Epithelial cell of proximal tubule (primary cell): Measurements from ENCODE around the gene DXO. TPM values are rescaled to one million over a fixed set of nuclear protein-coding genes. Genes with fewer than 3 reads are reported as not detected.
A peak's percentile ranks its signal among the peaks of the same experiment; 100 is the strongest.

Source experiments
- DNase-seq: peaks from one replicate; pipeline ENCODE4 v3.0.0-alpha.2; 2011; ENCODE audit warnings: low read depth
- H3K4me3 ChIP-seq: 2 replicates; pipeline ENCODE4 v1.5.1; 2011; ENCODE audit warnings: low read depth, mild to moderate bottlenecking, low read length
- total RNA-seq: library from RNA; depleted of rRNA; stranded (reverse); fragments of >200 nt; gene quantifications from 2 replicates; pipeline ENCODE4 v1.2.3, GENCODE V29; 2015
- TF ChIP-seq, protein P1 (sequence below): conservative IDR thresholded peaks from 2 replicates; pipeline ENCODE4 v1.5.1; 2012; ENCODE audit warnings: low read depth, mild to moderate bottlenecking, low read length

The DXO gene
- total RNA-seq, 1 donor from 2014 or later: 20.0 TPM

DNA sequence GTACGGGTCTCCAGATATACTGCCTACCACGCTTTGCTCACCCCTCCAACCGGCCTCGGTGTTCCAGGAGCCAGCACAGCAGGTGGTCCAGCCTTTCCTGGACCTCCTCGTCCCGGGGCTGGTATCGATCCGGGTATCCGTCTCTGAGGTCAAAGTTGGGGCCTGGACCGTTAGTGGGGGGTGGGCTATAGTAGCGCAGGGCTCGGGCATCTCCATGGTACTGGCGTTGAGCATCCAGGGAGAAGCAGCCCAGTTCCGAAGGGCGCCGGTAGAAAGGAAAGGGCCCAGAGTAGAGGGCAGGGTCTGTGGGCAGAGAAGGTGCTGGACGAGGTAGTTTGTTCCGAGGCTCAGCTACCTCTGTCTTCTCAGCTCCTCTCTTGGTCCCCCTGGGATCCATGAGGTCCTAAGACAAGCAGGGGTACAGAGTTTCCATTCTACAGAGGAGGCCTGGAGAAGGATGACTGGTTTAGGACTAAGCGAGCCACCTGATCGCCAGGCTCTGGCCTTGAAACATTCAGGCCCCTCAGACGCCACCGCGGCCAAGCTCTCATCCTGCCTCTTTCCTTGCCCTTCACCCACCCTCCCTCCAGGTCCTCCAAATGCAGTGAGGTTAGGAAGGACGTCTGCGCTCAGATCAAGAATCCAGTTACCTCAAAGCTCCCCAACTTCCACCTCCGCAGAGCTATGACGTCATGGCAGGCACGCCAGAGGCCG lies 502 bp downstream of the DXO start:
- peak overlapping the region; percentile 90 for H3K4me3 ChIP-seq
- TF ChIP-seq, protein P1, sequence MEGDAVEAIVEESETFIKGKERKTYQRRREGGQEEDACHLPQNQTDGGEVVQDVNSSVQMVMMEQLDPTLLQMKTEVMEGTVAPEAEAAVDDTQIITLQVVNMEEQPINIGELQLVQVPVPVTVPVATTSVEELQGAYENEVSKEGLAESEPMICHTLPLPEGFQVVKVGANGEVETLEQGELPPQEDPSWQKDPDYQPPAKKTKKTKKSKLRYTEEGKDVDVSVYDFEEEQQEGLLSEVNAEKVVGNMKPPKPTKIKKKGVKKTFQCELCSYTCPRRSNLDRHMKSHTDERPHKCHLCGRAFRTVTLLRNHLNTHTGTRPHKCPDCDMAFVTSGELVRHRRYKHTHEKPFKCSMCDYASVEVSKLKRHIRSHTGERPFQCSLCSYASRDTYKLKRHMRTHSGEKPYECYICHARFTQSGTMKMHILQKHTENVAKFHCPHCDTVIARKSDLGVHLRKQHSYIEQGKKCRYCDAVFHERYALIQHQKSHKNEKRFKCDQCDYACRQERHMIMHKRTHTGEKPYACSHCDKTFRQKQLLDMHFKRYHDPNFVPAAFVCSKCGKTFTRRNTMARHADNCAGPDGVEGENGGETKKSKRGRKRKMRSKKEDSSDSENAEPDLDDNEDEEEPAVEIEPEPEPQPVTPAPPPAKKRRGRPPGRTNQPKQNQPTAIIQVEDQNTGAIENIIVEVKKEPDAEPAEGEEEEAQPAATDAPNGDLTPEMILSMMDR: no peak
- DNase-seq: no peak

DNA sequence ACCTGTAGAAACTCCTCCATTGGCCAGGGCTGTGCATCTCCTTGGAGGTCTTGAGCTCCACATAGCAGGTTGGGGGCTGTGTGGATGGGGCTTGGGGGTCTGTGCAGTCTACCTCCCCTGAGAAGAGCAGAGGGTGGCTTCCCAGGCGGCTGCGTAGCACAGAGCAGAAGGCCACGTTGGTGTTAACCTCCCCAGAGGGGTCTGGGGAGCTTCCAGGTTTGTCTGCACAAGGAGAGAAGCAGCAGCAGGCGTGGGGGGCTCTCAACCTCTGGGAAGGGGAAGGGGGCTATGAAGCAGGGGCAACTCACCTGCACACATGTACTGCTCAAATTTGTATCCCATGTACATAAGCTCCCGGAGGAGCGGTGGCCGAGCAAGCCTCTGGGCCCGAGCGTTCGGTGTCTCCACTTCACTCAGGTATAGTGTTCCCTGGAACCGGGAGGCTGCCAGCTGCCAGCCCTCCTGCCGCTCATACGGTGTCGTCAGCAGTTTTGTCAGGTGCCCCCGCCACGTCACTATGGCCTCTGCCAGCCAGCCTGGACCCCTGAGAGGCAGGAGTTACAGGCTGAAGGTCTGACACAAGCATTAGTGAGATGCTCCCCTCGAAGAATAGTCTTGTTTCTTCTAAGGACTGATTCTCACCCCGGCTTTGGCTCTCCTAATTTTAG lies 1.2 kb downstream of the DXO start:
- peak overlapping the region; percentile 90 for H3K4me3 ChIP-seq
- no peak for DNase-seq
- TF ChIP-seq, protein P1: no peak

DNA sequence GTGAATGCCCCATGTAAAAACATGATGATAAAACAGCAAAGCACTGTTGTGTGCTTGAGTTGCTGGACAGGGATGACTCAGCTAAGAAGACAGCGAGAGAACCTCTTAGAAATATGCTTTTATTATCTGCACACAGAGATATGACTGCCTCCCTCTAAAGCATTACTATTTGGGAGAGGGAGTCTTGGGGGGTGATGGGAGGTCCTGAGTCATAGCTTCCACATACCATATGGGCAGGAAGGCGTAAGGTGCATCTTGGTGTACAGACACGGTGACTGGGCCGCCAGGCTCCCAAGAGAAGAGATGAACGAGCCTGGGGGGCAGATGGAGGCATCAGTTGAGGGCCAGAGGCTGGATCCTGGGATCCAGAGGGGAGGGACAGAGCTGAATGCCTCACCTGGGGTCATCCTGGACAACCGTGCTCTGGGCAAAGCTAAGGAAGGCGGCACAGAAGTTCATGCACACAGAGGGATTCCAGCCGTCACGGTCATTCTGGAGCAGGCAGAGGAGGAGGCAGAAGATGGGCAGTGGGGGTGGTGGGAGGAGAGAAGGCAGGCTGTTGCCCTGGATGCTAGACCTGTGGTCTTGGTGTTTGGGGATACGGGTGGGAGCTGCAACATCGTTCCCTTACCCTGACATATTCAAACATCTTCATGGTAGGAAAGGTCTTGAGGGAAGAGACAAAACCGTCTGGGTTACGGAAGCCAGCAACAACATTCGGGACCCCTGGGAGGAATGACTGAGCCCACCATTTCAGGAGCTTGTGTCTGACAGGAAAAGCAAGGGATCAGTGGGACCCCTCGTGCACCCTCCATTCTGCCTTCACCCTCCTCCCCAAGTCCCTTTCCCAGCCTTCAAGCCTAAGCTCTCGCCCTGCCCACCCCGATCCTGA lies 2.0 kb downstream of the DXO start:
- DNase-seq: no peak
- H3K4me3 ChIP-seq: peak overlapping the region; percentile 90
- TF ChIP-seq, protein P1: no peak

DNA sequence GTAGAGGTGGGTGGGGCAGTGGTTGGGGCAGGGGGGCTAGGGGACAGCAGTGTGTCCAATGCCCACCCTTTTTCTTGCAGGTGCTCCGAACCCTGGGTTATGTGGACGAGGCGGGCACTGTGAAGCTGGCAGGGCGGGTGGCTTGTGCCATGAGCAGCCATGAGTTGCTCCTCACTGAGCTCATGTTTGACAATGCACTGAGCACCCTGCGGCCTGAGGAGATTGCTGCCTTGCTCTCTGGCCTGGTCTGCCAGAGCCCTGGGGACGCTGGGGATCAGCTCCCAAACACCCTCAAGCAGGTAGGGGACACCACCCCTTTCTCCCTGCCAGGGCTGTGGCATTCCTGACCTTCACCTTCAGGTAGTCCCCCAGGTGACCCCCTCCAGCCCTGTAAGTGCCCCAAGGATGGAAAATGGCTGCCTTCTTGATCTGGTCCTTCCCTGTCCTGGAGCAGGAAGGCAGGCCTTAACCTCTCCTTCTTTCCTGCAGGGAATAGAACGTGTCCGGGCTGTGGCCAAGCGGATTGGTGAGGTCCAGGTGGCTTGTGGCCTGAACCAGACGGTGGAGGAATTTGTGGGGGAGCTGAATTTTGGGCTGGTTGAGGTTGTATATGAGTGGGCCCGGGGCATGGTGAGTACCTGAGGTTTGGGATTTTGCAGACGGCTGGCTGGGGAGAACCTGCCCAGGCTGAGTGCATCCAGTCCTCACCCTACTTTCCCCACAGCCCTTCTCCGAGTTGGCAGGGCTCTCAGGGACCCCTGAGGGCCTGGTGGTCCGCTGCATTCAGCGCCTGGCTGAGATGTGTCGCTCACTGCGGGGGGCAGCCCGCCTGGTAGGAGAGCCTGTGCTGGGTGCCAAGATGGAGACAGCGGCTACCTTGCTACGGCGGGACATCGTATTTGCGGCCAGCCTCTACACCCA lies 2.9 kb downstream of the DXO start:
- DNase-seq: no peak
- TF ChIP-seq, protein P1: no peak
- H3K4me3 ChIP-seq: no peak overlapping the region

DNA sequence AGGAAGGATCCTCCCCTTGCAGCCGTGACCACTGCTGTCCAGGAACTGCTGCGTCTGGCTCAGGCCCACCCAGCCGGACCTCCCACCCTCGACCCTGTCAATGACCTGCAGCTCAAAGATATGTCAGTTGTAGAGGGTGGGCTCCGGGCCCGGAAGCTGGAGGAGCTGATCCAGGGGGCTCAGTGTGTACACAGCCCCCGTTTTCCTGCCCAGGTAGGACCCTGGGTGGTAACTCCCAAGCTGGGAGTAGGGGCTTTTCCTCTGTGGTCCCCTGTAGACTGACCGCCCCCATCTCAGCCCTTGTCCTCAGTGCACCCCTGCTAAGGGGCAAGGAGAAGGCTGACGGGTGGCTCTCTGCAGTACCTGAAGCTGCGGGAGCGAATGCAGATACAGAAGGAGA lies 3.6 kb downstream of the DXO start:
- TF ChIP-seq, protein P1: no peak
- DNase-seq: no peak
- H3K4me3 ChIP-seq: no peak overlapping the region

DNA sequence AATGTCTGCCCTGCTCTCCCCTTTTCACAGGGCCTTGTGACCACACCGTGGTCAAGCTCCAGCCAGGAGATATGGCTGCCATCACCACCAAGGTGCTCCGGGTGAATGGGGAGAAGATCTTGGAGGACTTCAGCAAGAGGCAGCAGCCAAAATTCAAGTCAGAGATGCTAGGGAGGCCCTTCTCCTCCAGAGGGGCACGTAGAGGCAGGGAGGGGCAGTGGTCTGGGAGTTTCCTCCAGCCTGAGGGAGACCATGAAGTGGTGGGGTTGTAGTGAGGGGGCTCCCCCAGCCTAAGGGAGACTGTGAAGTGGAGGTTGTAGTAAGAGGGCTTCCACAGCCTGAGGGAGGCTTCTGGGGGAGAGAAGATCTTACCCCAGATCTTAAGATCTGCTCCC lies 4.0 kb downstream of the DXO start:
- TF ChIP-seq, protein P1: no peak
- DNase-seq: no peak
- H3K4me3 ChIP-seq: no peak overlapping the region
